Measurements from ENCODE around the gene HSPA2.

The HSPA2 gene

GRCh38 chr14:64540208-64541202, at the start of gene HSPA2:
TSS of gene HSPA2 (plus strand) at chr14:64540741. CDS start at chr14:64540850, 109 bp downstream.
- DNase-seq: no peak

- no peak for DNase-seq
Observed at GRCh38 chr14:64491637-64492036, 48.9 kb upstream of the HSPA2 start.

- DNase-seq: no peak
Observed at GRCh38 chr14:64493455-64493854, 47.1 kb upstream of the HSPA2 start.

- DNase-seq: no peak
Observed at GRCh38 chr14:64495252-64495651, 45.3 kb upstream of the HSPA2 start.

- DNase-seq: no peak
Observed at GRCh38 chr14:64496764-64497163, 43.8 kb upstream of the HSPA2 start.

- peak; percentile 21 for DNase-seq
Observed at GRCh38 chr14:64500088-64500487, 40.5 kb upstream of the HSPA2 start.

- peak; percentile 72 for DNase-seq
Observed at GRCh38 chr14:64501411-64502171, 39.0 kb upstream of the HSPA2 start.

- DNase-seq: peak; percentile 64
Observed at GRCh38 chr14:64502456-64502855, 38.1 kb upstream of the HSPA2 start.

- peak; percentile 44 for DNase-seq
Observed at GRCh38 chr14:64502887-64503433, 37.6 kb upstream of the HSPA2 start.

GRCh38 chr14:64503434-64504309, 36.9 kb upstream of the HSPA2 start, which contains the start of gene ZBTB25:
TSS of gene ZBTB25 (minus strand) at chr14:64503838. CDS start at chr14:64490533, 13,305 bp downstream.
- DNase-seq: peak; percentile 96

- DNase-seq: peak; percentile 80
Observed at GRCh38 chr14:64504310-64504896, 36.1 kb upstream of the HSPA2 start, which contains the start of gene ZBTB1. TSS of gene ZBTB1 (plus strand) at chr14:64504770. CDS start at chr14:64521505, 16,735 bp downstream.

GRCh38 chr14:64504897-64505794, 35.4 kb upstream of the HSPA2 start:
- peak; percentile 83 for DNase-seq

GRCh38 chr14:64506721-64507120, 33.8 kb upstream of the HSPA2 start:
- no peak for DNase-seq

GRCh38 chr14:64507376-64508156, 33.0 kb upstream of the HSPA2 start:
- no peak for DNase-seq

GRCh38 chr14:64508215-64508776, 32.2 kb upstream of the HSPA2 start:
- peak; percentile 8 for DNase-seq

- DNase-seq: no peak
Observed at GRCh38 chr14:64509036-64509435, 31.5 kb upstream of the HSPA2 start.

GRCh38 chr14:64510825-64511671, 29.5 kb upstream of the HSPA2 start:
- DNase-seq: peak; percentile 32

GRCh38 chr14:64513271-64513670, 27.3 kb upstream of the HSPA2 start:
- DNase-seq: no peak

All from DMS79 (cell line).